ENCODE data around the gene PSEN1. TPM values are rescaled to one million over a fixed set of nuclear protein-coding genes. Genes with fewer than 3 reads are reported as not detected.
A peak's percentile ranks its signal among the peaks of the same experiment; 100 is the strongest.

The PSEN1 gene
- total RNA-seq, 1 experiment from 2014 or later: 26.9 TPM

DNA sequence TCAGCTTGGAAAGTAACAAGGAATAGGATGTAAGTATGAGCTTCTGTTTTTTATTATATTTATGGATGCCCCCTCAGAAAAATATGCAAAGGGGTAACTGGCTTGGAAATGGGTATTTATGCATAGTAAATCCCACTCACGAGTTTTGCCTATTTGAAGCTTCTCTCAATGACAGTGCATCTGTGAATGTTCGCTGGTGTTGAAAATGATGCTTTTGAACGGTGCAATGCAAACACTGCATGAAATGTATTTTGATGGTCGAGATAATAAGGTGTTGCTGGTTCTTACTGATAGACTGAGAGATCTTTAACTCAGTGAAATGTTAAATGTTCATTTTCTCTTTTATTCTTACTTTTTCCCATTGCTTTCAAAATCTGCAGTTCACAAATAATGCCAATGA, 36.0 kb upstream of the PSEN1 start:
- ATAC-seq: no peak
- Histone ChIP-seq H3K4me2 (ENCODE audit: low read length) (no peak overlapping the region), H3K27me3 (ENCODE audit: insufficient read depth, low read length) (no peaks in the 10 kb centered on the region), H3K9ac (ENCODE audit: low read length) (no peak overlapping the region), H2AFZ (ENCODE audit: low read depth, low read length, poor library complexity, severe bottlenecking) (no peak overlapping the region), H3K4me3 (replicated peaks in 1 of 2; ENCODE audit: low read depth in 1 of 2, low read length in 2 of 2) (no peak overlapping the region), H3K79me2 (ENCODE audit: insufficient read depth, low read length) (peaks cover 97% of the 10 kb centered on the region), H3K9me3 (ENCODE audit: control insufficient read depth in 1 of 2, insufficient read depth in 1 of 2, low read depth in 1 of 2, low read length in 2 of 2) (no peaks in the 10 kb centered on the region), H3K27ac (ENCODE audit: low read depth, low read length) (no peak overlapping the region), H4K20me1 (ENCODE audit: insufficient read depth) (peaks cover 8% of the 10 kb centered on the region; the same call in 1 of the 2 replicates), H3K4me1 (ENCODE audit: control insufficient read depth in 1 of 2, insufficient read depth in 2 of 2, low read length in 2 of 2) (no peaks in the 10 kb centered on the region), H3K36me3 (ENCODE audit: control insufficient read depth in 1 of 2, insufficient read depth in 2 of 2, low read length in 2 of 2) (peaks cover 69 to 76% of the 10 kb centered on the region in 2 experiments), H3K9me2 (ENCODE audit: insufficient read depth) (no peaks in the 10 kb centered on the region)
- TF ChIP-seq CBX3 (IDR thresholded peaks at IDR 0.05; ENCODE audit: low read depth) (no peak), TCF7L2 (IDR thresholded peaks at IDR 0.05; ENCODE audit: borderline replicate concordance, extremely low read depth, insufficient read depth, insufficient read length) (no peak), POLR2A (IDR thresholded peaks at IDR 0.05; ENCODE audit: borderline replicate concordance, extremely low read depth, insufficient read depth, insufficient read length) (no peak), EZH2 (IDR thresholded peaks at IDR 0.05) (no peak), ZNF274 (IDR thresholded peaks at IDR 0.05; ENCODE audit: low read depth, low read length) (no peak), RAD21 (IDR thresholded peaks at IDR 0.05; ENCODE audit: low read depth) (no peak), JUND (IDR thresholded peaks at IDR 0.05) (no peak), EGR1 (IDR thresholded peaks at IDR 0.05; ENCODE audit: low read depth) (no peak), ELF1 (IDR thresholded peaks at IDR 0.05; ENCODE audit: borderline replicate concordance, low read depth) (no peak)
- TF ChIP-seq, protein P1, sequence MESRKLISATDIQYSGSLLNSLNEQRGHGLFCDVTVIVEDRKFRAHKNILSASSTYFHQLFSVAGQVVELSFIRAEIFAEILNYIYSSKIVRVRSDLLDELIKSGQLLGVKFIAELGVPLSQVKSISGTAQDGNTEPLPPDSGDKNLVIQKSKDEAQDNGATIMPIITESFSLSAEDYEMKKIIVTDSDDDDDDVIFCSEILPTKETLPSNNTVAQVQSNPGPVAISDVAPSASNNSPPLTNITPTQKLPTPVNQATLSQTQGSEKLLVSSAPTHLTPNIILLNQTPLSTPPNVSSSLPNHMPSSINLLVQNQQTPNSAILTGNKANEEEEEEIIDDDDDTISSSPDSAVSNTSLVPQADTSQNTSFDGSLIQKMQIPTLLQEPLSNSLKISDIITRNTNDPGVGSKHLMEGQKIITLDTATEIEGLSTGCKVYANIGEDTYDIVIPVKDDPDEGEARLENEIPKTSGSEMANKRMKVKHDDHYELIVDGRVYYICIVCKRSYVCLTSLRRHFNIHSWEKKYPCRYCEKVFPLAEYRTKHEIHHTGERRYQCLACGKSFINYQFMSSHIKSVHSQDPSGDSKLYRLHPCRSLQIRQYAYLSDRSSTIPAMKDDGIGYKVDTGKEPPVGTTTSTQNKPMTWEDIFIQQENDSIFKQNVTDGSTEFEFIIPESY (IDR thresholded peaks at IDR 0.05; ENCODE audit: extremely low read depth, insufficient replicate concordance, low read length): no peak
- TF ChIP-seq, protein P2, sequence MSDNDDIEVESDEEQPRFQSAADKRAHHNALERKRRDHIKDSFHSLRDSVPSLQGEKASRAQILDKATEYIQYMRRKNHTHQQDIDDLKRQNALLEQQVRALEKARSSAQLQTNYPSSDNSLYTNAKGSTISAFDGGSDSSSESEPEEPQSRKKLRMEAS (IDR thresholded peaks at IDR 0.05): no peak
- intact Hi-C loops (cut with micrococcal nuclease): no loop called here
- TSS peak; percentile 6 for BruUV-seq (replicated peaks)
- CTCF ChIA-PET: no interaction called here
- no peak for DNase-seq (ENCODE audit: low read depth, low spot score)
- POLR2A ChIA-PET: no interaction called here
- RAD21 ChIA-PET (ENCODE audit: low non-redundant PET in 1 of 2, low total read pairs in 2 of 2, uncharacterized antibody in 2 of 2, unreplicated experiment in 2 of 2): no interaction called here

Data from HCT116 (cell line).